ENCODE measurements around the gene TSKU.

DNA sequence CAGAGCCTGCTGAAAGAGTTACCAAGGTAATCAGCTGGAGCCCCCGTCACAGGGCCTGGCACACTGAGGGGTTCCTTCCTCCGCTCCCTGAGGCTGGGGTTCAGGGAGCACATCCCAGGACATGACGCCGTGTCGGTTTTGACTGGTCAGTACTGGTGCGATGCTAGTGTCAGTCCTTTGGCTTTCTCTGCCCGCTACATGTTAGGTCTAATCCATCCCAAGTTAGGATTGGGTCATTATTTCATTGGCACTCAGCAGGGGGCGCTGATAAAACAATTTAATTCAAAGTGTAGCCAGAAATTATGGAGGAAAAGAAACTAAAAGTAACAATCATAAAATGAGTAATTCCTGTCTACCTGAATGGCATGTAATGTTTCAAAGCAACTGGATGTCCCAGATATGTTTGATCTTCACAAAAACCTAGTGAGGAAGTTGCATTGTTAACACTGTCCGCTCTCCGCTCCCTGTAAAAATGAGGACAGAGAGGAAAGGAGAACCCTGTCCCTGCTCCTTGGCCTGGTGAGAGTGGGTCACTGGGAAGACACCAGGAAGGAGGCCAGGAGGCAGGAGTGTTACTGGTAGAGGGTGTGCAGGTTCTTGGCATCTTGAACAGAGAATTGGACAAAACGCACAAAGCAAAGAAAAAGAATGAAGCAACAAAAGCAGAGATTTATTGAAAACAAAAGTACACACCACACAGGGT is 27.1 kb downstream of the TSKU start:
- TF ChIP-seq CTCF (IDR thresholded peaks at IDR 0.05; ENCODE audit: borderline replicate concordance, extremely low read depth, low read length, poor library complexity, severe bottlenecking) = peak; percentile 62
- no peak for TF ChIP-seq EZH2 (IDR thresholded peaks at IDR 0.05; ENCODE audit: borderline replicate concordance, low read depth, low read length, severe bottlenecking)
